Activated CD4-positive, CD25-positive, alpha-beta regulatory T cell (primary cell): ENCODE results near the gene PXDC1.
"Not testable (repeated sequence)": the region's sequence is repeated elsewhere in the genome, so short reads cannot be mapped to it uniquely, and the experiment has no call there.

Experiments used
- DNase-seq, 4 experiments: peaks; one replicate each; lab custom pipeline; 2025; lab: John Stamatoyannopoulos, UW

Gene PXDC1

DNA sequence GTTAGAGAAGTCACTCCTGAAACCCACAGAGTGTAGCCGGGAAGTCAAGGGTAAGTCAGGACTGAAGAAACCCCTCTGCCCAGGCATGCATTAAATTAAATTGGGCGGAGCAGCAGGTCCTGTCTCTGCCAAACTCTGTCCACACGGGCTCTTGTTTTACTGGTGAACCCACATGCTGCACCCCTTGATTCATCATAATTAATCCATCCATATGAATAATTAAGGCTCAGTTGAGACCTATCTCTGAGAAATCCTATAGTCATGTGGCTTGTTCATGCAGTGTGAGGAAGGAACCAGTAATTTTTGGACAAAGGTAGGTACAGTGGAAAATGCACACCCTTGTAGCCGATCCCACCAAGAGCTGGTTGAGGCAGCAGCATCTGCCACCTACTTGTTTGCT, 43.0 kb downstream of the PXDC1 start:
- DNase-seq, result no peak

GRCh38 chr6:3707751-3708412, 43.6 kb downstream of the PXDC1 start:
- DNase-seq, result no peak

DNA sequence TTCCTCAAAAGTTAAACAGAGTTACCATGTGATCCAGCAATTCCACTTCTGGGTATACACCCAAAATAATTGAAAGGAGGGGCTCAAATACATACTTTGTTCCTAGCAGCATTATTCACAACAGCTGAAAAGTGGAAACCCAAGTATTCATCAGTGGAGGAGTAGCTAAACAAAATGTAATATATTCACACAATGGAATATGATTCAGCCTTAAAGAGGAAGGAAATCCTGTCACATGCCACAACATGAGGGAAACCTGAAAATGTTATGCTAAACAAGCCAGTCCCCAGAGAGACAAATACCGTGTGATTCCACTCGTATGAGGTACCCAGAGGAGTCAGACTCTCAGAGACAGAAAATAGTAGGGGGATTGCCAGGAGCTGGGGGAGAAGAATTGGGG, 44.5 kb downstream of the PXDC1 start:
- DNase-seq, result no peak

DNA sequence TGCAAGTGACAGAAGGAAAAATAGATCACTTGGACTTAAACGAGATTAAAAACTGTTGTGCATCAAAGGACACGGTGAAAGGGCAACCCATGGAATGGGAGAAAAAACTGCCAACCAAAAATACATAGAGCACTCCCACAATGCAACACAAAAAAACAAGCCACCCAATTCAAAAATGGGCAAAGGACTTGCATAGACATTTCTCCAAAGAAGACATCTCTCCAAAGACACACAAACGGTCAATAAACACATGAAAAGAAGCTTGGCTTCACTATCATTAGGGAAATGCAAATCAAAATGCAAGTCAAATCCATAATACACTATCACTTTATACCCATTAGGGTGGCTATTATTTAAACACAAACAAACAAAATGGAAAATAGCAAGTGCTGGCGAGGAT, 45.0 kb downstream of the PXDC1 start:
- no peak for DNase-seq

DNA sequence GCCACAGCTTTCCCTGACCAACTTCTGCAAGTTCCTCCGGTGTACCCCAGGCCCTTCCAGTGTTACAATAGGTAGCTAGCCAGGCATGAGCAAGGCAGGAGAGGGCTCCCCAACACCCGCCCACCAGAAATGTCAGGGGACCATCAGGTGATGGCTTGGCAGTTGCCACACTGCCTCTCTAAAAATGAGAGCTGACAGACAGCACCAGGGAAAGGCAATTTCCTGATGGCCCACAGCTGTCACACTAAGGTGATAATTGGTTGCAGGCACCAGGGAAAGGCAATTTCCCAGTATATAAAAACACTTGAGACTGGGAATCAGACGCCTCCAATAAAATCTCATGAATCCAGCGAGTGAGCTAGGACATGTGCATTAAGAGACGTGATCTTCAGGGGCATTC, 49.9 kb downstream of the PXDC1 start:
- DNase-seq, result no peak

- no peak for DNase-seq
Measured at GRCh38 chr6:3699231-3699630, 52.3 kb downstream of the PXDC1 start.

GRCh38 chr6:3698021-3698420, 53.5 kb downstream of the PXDC1 start:
- no peak for DNase-seq

GRCh38 chr6:3697609-3698008, 53.9 kb downstream of the PXDC1 start:
- DNase-seq, result no peak

DNA sequence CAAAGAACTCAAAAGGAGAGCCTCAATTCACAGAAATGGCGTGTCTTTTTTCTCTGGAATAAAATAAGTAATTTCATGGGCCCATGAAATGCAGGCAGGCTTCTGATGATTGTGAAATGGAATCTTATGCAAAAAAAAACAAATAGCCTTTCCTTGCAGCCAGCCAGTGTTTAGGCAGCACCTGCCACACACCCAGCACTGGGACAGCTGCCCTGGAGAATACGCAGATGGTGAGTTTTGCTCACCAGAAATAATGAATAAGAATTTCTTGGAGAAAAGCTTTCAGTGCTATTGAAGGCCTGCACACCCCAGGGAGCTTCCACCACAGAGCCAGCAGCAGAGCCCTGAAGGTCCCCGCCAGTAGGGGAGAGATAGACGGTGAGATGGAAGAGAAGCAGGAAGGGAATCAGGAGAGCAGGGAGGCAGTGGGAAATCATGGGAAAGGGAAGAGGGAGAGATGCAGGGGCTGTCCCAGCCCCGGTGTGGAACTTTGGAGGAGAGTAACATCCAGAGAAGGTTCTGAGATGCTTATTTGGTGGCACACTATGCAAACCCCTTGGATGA, 54.9 kb downstream of the PXDC1 start:
- no peak for DNase-seq

GRCh38 chr6:3695065-3695817, 56.3 kb downstream of the PXDC1 start:
- no peak for DNase-seq

- DNase-seq, result no peak
Measured at GRCh38 chr6:3693831-3694230, 57.7 kb downstream of the PXDC1 start.

GRCh38 chr6:3690506-3690905, 61.0 kb downstream of the PXDC1 start:
- DNase-seq, result no peak

GRCh38 chr6:3687847-3688246, 63.7 kb downstream of the PXDC1 start:
- no peak for DNase-seq

GRCh38 chr6:3683331-3683730, 68.2 kb downstream of the PXDC1 start:
- DNase-seq, result no peak

- no peak for DNase-seq
Measured at GRCh38 chr6:3678946-3679345, 72.6 kb downstream of the PXDC1 start.

GRCh38 chr6:3677751-3678150, 73.8 kb downstream of the PXDC1 start:
- DNase-seq, result not testable (repeated sequence)

DNA sequence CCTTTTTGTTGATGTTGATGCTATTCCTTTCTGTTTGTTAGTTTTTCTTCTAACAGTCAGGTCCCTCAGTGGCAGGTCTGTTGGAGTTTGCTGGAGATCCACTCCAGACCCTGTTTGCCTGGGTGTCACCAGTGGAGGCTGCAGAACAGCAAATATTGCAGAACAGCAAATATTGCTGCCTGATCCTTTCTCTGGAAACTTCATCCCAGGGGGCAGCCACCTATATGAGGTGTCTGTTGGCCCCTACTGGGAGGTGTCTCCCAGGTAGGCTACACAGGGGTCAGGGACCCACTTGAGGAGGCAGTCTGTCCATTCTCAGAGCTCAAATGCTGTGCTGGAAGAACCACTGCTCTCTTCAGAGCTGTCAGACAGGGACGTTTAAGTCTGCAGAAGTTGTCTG, 74.2 kb downstream of the PXDC1 start:
- DNase-seq, result not testable (repeated sequence)
